ENCODE results near the gene CDIPT.

Gene CDIPT

DNA sequence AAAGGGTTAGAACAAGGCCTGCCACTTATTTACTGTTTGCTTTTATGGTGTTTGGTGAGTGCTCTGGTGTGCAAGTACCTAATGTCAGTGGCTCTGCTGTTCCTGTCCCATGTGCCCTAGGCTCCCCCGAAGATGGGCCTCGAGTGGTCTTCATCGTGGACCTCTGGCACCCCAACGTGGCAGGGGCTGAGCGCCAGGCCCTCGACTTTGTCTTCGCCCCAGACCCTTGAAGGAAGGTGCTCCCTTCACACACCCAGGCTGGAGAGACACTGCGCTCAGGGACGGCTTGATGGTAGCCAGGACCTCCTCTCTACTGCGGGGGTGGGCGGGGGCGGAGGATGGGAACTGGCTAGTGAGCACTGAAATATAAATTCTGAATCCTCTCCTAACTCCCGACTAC lies 42.6 kb upstream of the CDIPT start:
- no peaks in the 10 kb centered on the region for H3K36me3 ChIP-seq (ENCODE audit: insufficient read depth)
- H3K4me2 ChIP-seq, result no peak overlapping the region
- H3K4me3 ChIP-seq (IDR thresholded peaks at IDR 0.05; ENCODE audit: insufficient read depth, low read depth, low read length), result no peak overlapping the region
- TF ChIP-seq, protein P1, sequence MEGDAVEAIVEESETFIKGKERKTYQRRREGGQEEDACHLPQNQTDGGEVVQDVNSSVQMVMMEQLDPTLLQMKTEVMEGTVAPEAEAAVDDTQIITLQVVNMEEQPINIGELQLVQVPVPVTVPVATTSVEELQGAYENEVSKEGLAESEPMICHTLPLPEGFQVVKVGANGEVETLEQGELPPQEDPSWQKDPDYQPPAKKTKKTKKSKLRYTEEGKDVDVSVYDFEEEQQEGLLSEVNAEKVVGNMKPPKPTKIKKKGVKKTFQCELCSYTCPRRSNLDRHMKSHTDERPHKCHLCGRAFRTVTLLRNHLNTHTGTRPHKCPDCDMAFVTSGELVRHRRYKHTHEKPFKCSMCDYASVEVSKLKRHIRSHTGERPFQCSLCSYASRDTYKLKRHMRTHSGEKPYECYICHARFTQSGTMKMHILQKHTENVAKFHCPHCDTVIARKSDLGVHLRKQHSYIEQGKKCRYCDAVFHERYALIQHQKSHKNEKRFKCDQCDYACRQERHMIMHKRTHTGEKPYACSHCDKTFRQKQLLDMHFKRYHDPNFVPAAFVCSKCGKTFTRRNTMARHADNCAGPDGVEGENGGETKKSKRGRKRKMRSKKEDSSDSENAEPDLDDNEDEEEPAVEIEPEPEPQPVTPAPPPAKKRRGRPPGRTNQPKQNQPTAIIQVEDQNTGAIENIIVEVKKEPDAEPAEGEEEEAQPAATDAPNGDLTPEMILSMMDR (conservative IDR thresholded peaks at IDR 0.05; ENCODE audit: low read depth, low read length), result no peak
- no peak overlapping the region for H3K9ac ChIP-seq
- no peak overlapping the region for H2AFZ ChIP-seq (ENCODE audit: low read depth)
- no peaks in the 10 kb centered on the region for H3K79me2 ChIP-seq (ENCODE audit: insufficient read depth, low read depth)
- no peaks in the 10 kb centered on the region for H3K27me3 ChIP-seq (ENCODE audit: insufficient read depth, low read depth)
- no peaks in the 10 kb centered on the region for H4K20me1 ChIP-seq (ENCODE audit: insufficient read depth)
- no peak overlapping the region for H3K27ac ChIP-seq
- H3K4me1 ChIP-seq (ENCODE audit: low read depth, poor library complexity, severe bottlenecking), result no peaks in the 10 kb centered on the region

DNA sequence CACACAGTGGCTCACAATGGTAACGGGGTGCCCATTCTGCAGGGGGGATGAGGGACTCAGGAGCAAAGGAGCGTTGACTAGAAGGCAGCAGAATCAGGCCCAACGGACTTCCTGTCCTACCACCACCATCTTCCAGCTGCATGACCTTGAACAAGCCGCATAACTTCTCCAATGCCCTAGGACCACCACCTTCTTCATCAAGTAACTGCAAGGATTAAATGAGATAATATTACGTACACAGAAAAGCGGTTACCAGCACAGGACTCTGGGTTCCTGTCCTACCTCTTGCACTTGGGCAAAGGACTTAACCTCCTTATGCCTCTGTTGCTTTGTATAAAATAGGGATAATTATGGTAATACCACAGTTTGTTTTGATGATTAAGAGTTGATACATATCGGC lies 41.9 kb upstream of the CDIPT start:
- Histone ChIP-seq H3K27ac (no peak overlapping the region), H3K27me3 (ENCODE audit: insufficient read depth, low read depth) (no peaks in the 10 kb centered on the region), H3K4me1 (ENCODE audit: low read depth, poor library complexity, severe bottlenecking) (no peaks in the 10 kb centered on the region), H2AFZ (ENCODE audit: low read depth) (no peak overlapping the region), H3K9ac (no peak overlapping the region), H3K4me3 (IDR thresholded peaks at IDR 0.05; ENCODE audit: insufficient read depth, low read depth, low read length) (no peak overlapping the region), H3K4me2 (no peak overlapping the region), H4K20me1 (ENCODE audit: insufficient read depth) (no peaks in the 10 kb centered on the region), H3K79me2 (ENCODE audit: insufficient read depth, low read depth) (no peaks in the 10 kb centered on the region), H3K36me3 (ENCODE audit: insufficient read depth) (no peaks in the 10 kb centered on the region)
- TF ChIP-seq, protein P1 (conservative IDR thresholded peaks at IDR 0.05; ENCODE audit: low read depth, low read length), result no peak

DNA sequence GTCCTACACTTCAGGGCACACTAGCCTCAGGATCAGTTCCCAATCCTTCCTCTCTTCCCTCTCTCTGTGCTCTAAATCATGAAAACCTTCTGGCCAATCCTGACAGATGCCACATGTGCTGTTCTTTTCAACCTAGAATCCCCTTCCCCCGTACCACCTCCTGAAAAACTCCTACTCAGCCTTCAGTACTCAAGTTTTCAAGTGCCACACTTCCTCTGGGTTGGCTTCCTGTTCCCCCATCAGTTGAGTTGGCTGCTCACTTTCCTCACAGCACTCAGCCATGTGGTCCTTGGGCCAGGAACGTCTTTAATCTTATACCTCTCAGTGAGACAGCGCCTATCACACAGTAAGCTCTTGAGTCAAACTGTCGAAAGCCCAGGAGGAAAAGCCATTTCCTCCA lies 40.6 kb upstream of the CDIPT start:
- H4K20me1 ChIP-seq (ENCODE audit: insufficient read depth), result no peaks in the 10 kb centered on the region
- no peaks in the 10 kb centered on the region for H3K36me3 ChIP-seq (ENCODE audit: insufficient read depth)
- H3K4me1 ChIP-seq (ENCODE audit: low read depth, poor library complexity, severe bottlenecking), result peaks cover 4% of the 10 kb centered on the region
- H3K9ac ChIP-seq, result no peak overlapping the region
- TF ChIP-seq, protein P1 (conservative IDR thresholded peaks at IDR 0.05; ENCODE audit: low read depth, low read length), result no peak
- H3K4me3 ChIP-seq (IDR thresholded peaks at IDR 0.05; ENCODE audit: insufficient read depth, low read depth, low read length), result no peak overlapping the region
- peaks cover 12% of the 10 kb centered on the region; the same call in 1 of the 2 replicates for H3K27me3 ChIP-seq (ENCODE audit: insufficient read depth, low read depth)
- H2AFZ ChIP-seq (ENCODE audit: low read depth), result no peak overlapping the region
- no peak overlapping the region for H3K27ac ChIP-seq
- no peaks in the 10 kb centered on the region for H3K79me2 ChIP-seq (ENCODE audit: insufficient read depth, low read depth)
- no peak overlapping the region for H3K4me2 ChIP-seq

GRCh38 chr16:29901607-29901945 lies 38.5 kb upstream of the CDIPT start:
- Histone ChIP-seq H3K4me2 (no peak overlapping the region; the same call in 1 of the 2 replicates), H3K27ac (no peak overlapping the region), H4K20me1 (ENCODE audit: insufficient read depth) (no peaks in the 10 kb centered on the region), H3K9ac (no peak overlapping the region), H3K36me3 (ENCODE audit: insufficient read depth) (no peaks in the 10 kb centered on the region), H2AFZ (ENCODE audit: low read depth) (no peak overlapping the region), H3K4me3 (IDR thresholded peaks at IDR 0.05; ENCODE audit: insufficient read depth, low read depth, low read length) (no peak overlapping the region), H3K4me1 (ENCODE audit: low read depth, poor library complexity, severe bottlenecking) (peaks cover 4% of the 10 kb centered on the region), H3K79me2 (ENCODE audit: insufficient read depth, low read depth) (no peaks in the 10 kb centered on the region), H3K27me3 (ENCODE audit: insufficient read depth, low read depth) (peaks cover 32% of the 10 kb centered on the region; the same call in 1 of the 2 replicates)
- TF ChIP-seq, protein P1 (conservative IDR thresholded peaks at IDR 0.05; ENCODE audit: low read depth, low read length), result no peak
